Measurements from ENCODE around the gene INO80C.
A peak's percentile ranks its signal among the peaks of the same experiment; 100 is the strongest.

- TF ChIP-seq EZH2 (IDR thresholded peaks at IDR 0.05; ENCODE audit: low read length) = no peak
- TF ChIP-seq CTCF (optimal IDR thresholded peaks at IDR 0.05 in 1 of 3, IDR thresholded peaks at IDR 0.05 in 1 of 3, conservative IDR thresholded peaks at IDR 0.05 in 1 of 3; ENCODE audit: extremely low read depth in 1 of 3, insufficient read depth in 2 of 3, low read length in 3 of 3) = peak in 2 of 3 experiments; percentile 34 to 56
Measured at GRCh38 chr18:35511833-35512232, 14.1 kb upstream of the INO80C start.
